ENCODE measurements around the gene RPL13A.

DNA sequence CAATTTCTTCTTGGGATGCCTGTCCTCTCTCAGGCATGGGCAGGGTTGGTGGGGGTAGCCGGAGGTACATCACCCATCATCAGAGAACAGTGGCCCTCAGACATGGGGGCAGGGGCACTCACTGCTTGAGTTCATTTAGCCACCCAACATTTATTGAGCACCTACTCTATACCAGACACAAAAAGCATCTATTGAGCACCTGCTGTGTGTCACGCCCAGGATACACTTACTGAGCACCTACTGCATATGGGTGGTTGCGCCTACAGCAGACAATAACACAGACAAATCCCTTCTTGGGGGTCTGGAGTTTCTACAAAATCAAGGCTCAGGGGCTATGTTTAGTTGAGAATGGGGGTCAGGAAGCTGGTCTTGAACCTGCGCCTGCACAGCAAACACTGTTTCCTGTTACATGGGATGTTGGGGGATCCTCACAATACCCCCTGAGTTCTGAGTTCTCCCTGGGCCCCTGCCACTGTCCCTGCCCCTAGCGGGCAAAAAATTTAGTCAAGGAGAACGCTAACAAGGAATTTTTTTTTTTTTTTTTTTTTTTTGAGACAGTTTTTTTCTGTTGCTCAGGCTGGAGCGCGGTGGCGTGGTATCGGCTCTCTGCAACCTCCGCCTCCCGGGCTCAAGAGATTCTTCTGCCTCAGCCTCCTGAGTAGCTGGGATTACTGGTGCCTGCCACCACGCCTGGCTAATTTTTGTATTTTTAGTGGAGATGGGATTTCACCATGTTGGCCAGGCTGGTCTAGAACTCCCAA, 52.0 kb downstream of the RPL13A start:
- TF ChIP-seq POLR2AphosphoS5 (IDR thresholded peaks at IDR 0.05; ENCODE audit: low read depth, low read length), result no peak
- TF ChIP-seq, protein P1, sequence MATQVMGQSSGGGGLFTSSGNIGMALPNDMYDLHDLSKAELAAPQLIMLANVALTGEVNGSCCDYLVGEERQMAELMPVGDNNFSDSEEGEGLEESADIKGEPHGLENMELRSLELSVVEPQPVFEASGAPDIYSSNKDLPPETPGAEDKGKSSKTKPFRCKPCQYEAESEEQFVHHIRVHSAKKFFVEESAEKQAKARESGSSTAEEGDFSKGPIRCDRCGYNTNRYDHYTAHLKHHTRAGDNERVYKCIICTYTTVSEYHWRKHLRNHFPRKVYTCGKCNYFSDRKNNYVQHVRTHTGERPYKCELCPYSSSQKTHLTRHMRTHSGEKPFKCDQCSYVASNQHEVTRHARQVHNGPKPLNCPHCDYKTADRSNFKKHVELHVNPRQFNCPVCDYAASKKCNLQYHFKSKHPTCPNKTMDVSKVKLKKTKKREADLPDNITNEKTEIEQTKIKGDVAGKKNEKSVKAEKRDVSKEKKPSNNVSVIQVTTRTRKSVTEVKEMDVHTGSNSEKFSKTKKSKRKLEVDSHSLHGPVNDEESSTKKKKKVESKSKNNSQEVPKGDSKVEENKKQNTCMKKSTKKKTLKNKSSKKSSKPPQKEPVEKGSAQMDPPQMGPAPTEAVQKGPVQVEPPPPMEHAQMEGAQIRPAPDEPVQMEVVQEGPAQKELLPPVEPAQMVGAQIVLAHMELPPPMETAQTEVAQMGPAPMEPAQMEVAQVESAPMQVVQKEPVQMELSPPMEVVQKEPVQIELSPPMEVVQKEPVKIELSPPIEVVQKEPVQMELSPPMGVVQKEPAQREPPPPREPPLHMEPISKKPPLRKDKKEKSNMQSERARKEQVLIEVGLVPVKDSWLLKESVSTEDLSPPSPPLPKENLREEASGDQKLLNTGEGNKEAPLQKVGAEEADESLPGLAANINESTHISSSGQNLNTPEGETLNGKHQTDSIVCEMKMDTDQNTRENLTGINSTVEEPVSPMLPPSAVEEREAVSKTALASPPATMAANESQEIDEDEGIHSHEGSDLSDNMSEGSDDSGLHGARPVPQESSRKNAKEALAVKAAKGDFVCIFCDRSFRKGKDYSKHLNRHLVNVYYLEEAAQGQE (IDR thresholded peaks at IDR 0.05; ENCODE audit: insufficient read depth in 1 of 2, low read depth in 2 of 2, low read length in 2 of 2), result no peak
